NCI-H526 (cell line): Measurements from ENCODE around the gene FAM181B.

Experiments
- DNase-seq, 2 experiments: peaks; one replicate each; lab custom pipeline; 2025; lab: John Stamatoyannopoulos, UW

Gene FAM181B

DNA sequence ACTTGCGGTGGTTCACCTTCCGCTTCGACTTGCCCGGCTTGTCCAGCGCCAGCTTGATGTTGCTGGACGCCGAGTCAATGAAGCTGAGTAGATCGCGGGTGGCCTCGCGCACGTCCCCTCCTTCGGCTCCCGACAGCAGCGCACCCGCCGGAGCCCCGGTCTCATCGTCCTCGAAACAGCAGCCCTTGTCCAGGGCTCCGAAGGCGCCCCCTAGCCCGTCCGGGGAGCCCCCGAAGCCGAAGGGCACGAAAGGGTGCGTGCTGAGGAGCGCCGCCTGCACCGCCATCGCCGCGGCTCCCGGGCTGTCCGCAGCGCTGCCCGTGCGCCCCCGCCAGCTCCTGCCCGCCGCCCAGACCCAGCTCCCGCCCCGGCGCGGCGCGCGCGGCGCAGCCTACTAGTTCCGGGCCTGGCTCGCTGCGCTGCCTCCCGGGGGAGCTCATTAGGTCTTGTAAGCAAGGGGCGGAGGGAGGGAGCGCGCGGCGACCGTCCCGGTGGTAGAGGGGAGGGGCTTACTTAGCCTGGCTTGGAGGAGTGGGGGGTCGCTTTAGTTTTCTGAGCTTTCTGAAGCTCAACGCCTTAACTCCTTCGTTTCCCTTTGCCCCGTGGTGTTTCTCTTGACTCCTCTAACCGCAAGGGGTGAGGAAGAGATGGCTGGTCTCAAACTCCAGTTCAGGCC is at the start of gene FAM181B:
FAM181B (minus strand) TSS at position 421 of the 676 bp plus-strand sequence; CDS start at position 286, 135 bp downstream.
- DNase-seq, result peak; percentile 49 to 87

DNA sequence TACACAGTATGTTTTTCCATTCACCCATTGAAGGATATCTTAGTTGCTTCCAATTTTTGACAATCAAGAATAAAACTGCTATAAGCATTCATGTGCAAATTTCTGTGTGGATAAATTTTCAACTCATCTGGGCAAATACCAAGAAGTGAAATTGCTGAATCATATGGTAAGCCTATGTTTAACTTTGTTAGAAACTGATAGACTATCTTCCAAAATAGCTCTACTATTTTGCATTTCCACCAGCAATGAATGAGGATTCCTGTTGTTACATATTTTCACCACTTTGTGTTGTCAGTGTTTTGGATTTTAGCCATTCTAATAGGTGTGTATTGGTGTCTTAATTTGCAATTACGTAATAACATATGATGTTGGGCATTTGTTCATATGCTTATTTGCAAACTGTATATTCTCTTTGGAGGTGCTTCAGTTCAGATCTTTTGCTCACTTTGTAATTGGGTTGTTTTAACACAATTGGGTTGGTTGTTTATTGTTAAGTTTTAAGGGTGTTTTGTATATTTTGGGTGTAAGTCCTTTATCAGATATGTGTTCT is 49.2 kb upstream of the FAM181B start:
- no peak for DNase-seq

DNA sequence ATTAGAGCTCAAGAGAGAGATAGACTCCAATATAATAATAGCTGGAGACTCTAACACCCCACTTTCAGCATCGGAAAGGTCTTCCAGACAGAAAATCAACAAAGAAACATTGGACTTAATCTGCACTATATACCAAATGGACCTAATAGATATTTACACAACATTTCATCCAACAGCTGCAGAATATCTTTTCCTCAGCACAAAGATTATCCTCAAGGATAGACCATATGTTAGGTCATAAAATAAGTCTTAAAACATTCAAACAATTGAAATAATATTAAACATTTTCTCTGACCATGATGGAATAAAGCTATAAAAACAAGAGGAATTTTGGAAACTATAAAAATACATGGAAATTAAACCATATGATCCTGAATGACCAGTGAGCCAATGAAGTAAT is 45.1 kb upstream of the FAM181B start:
- DNase-seq, result no peak

DNA sequence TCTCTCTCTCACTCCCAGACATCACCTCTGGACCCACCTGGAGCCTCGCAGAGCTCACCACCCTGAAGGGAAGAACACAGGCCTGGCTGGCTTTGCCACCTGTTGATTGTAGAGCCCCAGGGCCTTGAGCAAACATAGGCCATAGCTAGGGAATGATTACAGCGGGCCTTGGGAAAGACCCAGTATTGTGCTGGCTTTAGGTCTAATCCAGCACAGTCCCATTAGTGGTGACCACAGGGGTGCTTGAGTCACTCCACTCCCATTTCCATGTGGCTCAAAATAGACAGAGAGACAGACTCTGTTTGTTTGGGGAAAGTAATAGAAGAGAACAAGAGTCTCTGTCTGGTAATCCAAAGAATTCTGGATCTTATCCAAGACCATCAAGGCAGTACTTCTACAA is 42.7 kb upstream of the FAM181B start:
- DNase-seq, result no peak

DNA sequence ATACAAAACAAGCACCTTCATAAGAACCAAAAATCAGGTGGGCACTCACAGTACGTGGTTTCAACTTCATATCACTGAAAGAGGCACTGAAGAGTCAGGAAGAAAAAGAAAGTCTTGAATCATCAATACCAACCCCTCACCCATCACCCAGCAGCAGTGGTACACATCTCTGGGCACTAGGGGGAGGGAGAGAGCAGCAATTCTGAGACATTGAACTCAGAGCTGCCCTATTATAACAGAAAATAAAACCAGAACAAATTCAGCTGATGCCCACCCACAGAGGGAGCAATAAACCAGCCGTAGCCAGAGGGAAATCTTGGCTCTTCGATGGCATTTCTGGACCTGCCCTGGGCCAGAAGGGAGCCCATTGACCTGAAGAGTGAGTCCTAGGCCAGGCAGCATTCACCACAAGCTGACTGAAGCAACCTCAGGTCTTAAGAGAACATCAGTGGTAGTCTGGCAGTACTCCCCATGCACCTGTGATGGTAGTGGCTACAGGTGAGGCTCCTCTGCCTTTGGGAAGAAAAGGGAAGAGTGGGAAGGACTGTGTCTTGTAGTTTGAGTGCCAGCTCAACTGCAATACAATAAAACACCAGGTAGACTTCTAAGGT is 42.2 kb upstream of the FAM181B start:
- peak; percentile 19 to 77 for DNase-seq

DNA sequence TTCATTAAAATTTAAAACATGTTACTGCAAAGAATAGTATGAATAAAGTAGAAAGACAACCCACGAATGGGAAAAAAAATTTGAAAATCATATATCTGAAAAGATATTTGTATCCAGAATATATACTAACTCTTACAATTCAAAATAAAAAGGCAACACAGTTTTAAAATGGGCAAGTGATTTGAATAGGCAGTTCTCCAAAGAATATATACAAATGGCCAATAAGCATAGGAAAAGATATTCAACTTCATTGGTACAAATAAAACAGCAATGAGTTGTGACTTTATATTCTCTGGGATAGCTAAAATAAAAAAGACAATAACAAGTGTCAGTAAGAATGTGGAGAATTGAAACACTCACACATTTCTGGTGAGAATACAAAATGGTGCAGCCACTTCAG is 41.6 kb upstream of the FAM181B start:
- DNase-seq, result no peak

DNA sequence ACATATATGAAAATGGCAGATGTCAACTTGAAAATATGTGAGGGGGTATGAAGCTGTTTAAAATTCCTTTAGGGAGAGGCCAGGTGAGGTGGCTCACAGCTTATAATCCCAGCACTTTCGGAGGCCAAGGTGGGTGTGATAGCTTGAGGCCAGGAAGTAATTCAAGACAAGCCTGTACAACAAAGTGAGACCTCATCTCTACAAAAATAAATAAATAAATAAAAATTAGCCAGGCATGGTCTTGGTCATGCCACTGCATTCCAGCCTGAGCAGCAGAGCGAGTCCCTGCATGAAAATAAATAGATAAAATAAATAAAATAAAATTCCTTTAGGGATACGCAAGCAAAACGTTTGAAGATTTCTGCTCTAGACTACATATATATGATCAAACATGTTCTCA is 38.1 kb upstream of the FAM181B start:
- no peak for DNase-seq

- DNase-seq, result no peak
Observed at GRCh38 chr11:82767123-82767522, 33.5 kb upstream of the FAM181B start.

DNA sequence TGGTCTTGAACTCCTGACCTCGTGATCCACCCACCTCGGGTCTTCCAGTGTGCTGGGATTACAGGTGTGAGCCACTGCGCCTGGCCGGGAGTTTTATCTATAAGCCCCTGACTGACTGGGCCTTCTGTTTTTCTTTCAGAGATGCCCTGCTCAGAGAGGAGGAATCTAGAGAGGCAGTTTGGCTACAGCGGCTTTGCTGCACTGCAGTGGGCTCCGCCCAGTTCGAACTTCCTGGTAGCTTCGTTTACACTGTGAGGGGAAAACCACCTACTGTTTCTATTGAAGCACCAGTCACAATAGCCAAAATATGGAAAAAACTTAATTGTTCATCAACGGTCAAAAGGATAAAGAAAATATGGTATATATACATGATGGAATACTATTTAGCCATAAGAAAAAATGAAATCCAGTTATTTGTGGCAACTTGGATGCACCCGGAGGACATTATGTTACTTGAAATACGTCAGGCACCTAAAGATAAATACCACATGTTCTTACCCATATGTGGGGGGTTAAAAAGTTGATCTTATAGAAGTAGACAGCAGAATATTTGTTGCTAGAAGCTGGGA is 31.9 kb upstream of the FAM181B start:
- no peak for DNase-seq

DNA sequence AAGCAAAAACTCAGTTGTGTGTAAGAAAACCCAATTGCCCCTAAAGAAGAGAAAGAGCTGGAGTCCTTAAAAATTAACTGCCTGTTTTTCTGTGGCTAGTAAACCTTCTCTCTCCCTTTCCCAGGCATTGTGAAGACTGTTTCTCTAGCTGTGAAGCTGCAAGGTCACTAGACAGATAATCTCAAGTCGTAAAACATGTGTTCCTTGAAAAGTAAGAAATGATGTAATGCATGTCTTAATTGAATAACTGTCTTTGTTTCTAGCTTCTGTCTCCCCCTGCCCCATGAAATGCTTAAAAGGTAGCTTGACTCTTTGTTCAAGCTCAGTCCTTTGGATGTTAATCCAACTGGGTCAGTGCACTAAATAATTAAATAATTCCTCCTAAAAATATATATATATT is 29.5 kb upstream of the FAM181B start:
- DNase-seq, result no peak

DNA sequence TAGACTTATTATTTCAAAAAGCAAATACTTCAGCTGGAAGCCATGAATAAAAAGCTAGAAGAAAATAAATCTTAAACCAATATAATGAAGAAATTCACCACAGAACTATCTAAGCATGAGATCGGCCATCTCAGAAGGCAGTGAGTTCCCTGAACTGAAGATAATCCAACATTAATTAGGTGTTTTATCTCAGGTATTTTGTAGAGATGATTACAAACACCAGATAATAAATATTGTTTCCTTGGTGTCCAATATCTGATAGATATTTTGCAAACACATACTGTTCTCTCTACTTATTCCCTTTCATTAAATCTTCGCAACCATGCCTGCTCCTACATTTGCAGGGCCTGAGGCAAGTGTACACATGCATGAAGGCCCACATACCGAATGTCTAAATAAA is 26.0 kb upstream of the FAM181B start:
- DNase-seq, result no peak

DNA sequence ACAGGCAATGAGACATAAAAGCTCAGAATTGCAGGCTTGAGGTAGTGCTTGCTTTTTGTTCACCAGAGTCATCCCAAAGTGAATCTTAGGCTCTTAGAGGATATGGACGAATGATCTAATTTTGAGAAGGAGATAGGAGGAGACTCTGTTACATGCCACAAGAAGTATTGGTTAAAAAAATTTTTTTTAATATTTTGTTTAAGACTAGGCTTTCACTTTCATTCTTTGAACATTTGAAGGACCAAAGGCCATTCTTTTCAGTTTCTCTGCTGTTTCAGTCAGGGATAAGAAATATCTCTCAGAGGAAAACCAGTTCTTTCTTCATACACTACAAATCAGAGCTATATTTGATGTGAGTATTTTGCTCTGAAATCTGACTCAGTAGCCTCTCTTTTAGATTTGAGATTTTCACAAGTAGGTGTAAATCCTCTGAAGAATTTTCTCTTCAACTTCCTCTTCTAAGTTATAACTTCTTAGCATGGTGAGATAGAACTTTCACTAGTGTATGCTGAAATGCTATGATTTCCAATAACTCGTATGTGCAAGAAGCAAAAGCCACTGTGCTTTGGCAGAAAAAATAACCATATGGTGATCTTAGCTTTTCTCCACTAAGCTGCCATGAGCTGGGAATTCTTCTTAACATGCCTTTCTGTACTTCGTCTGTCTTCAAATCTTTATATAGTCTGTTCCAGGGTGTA is 24.1 kb upstream of the FAM181B start:
- DNase-seq, result no peak

DNA sequence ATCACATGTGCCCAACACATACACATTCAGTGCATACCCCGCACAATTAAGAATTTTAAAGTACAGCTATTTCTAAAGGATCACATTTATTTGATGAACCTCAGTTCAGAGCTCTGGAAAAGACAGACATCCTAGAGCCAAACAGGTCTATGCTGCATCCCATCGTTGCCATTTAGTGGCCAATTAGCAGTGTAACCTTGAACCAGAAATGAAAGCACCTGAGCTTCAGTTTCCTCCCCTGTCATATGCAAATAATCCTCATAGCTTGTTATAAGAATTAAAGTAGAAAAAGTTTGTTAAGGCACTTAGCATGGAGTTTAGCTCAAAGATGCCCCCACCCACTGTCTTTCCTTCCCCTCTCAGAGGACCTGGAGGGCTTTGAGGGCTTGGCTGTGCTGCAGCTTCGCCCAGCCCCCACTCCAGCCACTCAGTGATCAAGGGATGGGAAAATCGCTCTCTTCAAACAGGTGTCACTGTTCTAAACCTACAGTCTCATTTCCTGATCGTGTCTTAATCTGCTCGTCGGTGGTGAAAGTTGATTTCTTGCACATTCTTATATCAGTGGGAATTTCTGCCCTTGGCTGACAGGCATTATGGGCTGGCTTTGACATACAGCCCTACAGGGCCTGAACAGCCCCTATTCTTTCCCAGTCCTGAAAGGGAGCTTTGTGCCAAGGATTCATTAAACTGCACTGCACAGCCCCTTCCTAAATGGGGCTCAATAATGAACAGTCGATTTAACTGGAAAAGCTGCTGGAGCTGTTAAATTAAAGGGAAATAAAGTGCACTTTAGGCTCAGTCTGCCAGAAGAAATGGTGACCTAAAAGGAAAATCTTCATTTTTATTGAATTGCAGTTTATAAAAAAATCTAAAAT is 23.3 kb upstream of the FAM181B start:
- DNase-seq, result no peak

DNA sequence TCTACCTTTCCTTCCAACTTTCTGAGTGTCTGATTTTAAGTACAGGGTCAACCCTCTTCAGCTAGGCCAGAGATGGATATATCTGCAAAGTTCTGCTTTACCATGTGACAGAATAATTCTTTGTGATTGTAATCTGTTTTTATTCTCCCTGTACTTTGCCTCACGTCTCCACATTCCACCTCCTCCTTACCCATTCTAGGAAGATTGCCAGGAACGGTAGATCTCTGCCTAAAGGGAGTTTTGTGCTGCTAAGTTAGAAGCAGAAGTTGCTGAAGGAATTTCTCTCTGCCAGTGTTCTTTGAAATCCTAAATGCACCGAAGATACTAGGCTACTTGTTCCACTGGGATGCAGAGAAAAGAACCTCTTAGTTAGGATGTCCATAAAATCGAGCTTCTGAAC is 20.7 kb upstream of the FAM181B start:
- DNase-seq, result no peak

DNA sequence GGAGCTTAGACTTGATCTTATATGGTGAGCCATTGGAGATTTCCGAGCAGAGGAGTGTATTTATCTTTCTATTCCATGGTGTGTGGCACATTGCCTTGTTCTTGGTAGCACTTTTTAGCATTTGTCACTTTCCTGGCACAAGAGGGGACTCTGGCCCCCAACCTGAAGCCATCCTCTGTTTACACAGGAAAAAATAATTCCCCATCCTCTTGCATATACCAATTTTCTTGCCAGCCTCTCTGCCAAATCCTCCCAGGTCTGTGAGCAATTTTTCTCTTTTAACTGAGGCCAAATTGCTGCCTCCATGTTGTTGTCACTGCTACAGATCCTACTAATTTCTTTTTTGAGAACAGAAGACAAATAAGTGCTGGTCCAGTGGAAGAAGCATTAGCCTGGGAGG is 20.3 kb upstream of the FAM181B start:
- DNase-seq, result no peak

DNA sequence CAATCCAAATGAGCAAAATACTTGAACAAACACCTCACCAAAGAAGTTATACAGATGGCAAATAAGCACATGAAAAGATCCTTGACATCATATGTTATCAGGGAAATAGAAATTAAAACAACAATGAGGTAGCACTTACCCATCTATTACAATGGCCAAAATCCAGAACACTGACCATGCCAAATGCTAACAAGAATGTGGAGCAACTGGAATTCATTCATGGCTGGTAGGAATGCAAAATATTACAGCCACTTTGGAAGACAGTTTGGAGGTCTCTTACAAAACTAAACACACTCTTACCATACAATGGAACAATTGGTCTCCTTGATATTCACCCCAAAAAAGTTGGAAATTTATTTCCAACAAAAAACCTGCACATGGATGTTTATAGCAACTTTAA is 19.1 kb upstream of the FAM181B start:
- DNase-seq, result no peak

DNA sequence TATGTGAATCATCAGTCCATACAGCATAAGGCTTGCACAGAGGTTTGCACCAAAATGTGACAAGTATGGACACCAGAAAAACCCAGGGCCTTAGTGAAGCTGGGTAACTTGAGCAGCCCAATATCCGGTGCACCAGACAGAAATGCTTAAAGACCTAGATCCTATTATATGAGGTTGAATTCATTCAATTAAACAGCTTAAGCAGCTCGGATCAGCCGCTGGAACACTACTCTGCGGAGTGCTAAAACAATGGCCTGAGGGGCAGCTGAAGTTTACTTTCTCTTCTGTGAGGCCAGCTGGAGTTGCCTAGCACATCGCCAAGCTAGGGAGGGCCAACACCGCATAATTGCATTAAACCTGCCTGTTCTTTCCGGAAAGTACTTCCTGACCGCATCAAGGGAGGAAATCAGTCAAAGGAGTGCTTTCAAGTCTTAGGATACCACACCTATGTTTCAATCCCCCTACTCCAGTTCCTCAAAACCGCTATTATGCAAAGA is 17.0 kb upstream of the FAM181B start:
- DNase-seq, result peak in 1 of 2 experiments; percentile 29

GRCh38 chr11:82747471-82747870 is 13.8 kb upstream of the FAM181B start:
- no peak for DNase-seq

GRCh38 chr11:82738091-82738490 is 4.4 kb upstream of the FAM181B start:
- no peak for DNase-seq

GRCh38 chr11:82734120-82734479 is 436 bp upstream of the FAM181B start:
- no peak for DNase-seq

DNA sequence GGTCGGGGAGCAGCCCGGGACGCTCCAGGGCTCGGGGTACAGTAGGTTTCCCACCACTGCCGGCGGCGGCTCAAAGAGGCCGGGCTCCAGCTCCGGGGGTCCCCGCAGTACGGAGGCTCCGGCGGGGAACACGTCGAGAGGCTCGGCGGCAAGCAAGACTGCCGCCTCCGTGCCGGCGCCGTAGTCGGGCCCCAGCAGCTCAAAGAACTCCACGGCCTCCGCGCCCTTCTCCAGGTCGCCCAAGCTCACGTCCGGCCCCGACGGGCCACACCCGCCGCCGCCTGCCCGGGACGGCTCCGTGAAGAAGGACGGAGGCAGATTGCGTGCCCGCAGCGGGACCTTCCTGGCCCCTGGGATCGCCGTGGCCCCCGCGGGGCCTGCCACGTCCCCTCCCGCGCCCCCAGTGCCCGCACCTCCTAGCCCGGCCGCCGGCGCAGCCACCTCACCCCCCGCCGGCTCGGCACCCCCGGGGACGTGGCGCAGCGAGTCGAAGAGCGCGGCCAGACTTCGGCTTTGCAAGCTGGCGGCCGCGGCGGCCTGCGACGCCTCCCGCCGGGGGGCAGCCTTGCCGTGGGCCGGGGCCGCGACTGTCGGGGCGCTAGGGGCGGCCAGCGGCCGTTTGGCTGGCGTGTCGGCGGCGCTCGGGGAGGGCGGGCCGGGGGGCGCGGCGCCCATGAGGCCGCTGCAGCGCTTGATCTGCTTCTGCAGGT is 775 bp downstream of the FAM181B start:
- peak in 1 of 2 experiments; percentile 63 for DNase-seq
